ENCODE measurements around the gene TTLL11. TPM values are rescaled to one million over a fixed set of nuclear protein-coding genes. Genes with fewer than 3 reads are reported as not detected.

Gene TTLL11
- total RNA-seq, 1 experiment from 2014 or later: 13.6 TPM

DNA sequence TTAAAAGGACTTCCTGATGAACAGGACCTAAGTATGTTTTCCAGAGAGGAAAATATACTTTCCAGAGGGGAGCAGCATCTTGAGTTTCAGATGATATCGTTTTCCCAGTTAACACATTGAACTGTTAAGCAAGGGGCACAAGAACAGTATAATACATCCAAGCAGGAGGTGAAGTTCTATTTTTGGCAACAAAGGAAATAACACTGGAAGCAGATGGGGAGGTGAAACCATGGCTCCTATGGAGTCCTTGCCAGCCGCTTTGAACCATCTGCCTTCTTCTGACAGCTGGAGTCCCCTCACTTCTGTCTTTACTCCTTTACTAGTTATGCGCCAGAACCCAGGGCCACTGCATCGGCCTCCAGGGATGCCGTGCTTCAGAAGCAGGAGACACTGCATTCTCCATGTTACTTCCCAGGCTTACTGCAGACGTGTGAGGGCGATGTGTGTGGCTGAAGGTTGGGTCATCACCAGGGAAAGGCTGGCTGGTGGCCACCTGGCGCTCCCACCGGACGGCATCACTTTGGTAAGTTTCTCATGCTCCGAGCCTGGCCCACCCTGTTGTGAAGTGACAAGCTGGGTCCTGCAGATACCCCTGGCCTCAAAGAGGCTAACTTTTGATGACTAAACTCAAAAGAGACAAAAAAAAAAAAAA is 77.8 kb downstream of the TTLL11 start:
- H3K27ac Mint-ChIP-seq (ENCODE audit: low read depth, unreplicated experiment): no peak overlapping the region
- H3K4me3 Mint-ChIP-seq (ENCODE audit: unreplicated experiment): no peak overlapping the region
- no peaks in the 10 kb centered on the region for H3K4me1 Mint-ChIP-seq (ENCODE audit: insufficient read depth, unreplicated experiment)
- H3K27me3 Mint-ChIP-seq (ENCODE audit: insufficient read depth, unreplicated experiment): no peaks in the 10 kb centered on the region
- no peaks in the 10 kb centered on the region for H3K36me3 Mint-ChIP-seq (ENCODE audit: insufficient read depth, unreplicated experiment)
- BruUV-seq (replicated peaks): no TSS peak
- TF ChIP-seq, protein P1, sequence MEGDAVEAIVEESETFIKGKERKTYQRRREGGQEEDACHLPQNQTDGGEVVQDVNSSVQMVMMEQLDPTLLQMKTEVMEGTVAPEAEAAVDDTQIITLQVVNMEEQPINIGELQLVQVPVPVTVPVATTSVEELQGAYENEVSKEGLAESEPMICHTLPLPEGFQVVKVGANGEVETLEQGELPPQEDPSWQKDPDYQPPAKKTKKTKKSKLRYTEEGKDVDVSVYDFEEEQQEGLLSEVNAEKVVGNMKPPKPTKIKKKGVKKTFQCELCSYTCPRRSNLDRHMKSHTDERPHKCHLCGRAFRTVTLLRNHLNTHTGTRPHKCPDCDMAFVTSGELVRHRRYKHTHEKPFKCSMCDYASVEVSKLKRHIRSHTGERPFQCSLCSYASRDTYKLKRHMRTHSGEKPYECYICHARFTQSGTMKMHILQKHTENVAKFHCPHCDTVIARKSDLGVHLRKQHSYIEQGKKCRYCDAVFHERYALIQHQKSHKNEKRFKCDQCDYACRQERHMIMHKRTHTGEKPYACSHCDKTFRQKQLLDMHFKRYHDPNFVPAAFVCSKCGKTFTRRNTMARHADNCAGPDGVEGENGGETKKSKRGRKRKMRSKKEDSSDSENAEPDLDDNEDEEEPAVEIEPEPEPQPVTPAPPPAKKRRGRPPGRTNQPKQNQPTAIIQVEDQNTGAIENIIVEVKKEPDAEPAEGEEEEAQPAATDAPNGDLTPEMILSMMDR (IDR thresholded peaks at IDR 0.05; ENCODE audit: unreplicated experiment): no peak
- no peaks in the 10 kb centered on the region for H3K9me3 Mint-ChIP-seq (ENCODE audit: unreplicated experiment)
- POLR2A ChIA-PET: interaction anchor here (0.6 kb wide), 1 partner anchor 348 kb away, joined by 3 read pairs; no protein-coding TSS in a partner anchor
- CTCF ChIA-PET: interaction anchor here (0.5 kb wide), 1 partner anchor 26 kb away, joined by 3 read pairs; no protein-coding TSS in a partner anchor
- intact Hi-C loops (cut with micrococcal nuclease): no loop called here
- no peak for DNase-seq (ENCODE audit: unreplicated experiment)

DNA sequence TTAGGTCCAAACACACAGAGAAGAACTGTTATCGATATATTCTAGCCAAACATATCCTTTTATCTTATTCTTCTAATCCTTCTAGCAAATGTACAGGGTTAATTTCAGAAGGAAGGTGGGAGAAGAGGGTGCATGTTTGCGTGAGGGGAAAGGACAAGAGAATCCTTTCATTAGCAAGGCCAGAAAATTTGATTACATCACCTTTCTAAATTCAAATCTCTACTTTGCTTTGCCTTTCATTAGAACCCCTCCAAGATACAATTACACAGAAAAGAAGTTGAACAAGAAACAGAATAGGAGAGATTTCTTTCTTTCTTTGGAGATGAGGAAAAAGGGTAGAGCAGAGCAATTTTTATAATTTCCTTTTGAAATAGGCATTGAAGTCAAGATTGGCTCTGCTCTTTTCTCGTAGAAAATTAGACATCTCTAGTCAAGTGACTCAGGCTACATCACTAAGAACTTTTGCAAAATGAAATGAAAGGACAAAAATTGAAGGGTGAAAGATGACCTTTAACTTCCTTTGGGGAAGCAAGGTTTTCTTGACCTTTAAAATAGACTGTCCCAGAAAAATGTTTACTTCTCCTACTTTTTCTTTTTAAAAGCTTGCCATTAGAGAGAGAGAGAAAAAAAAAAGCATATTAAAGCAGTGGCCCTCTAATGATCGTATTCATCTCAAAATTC is 81.2 kb downstream of the TTLL11 start:
- BruUV-seq (replicated peaks): no TSS peak
- CTCF ChIA-PET: interaction anchor here (0.6 to 1.1 kb wide), 2 partner anchors 23 to 325 kb away, joined by 3 to 4 read pairs; no protein-coding TSS in a partner anchor
- no peak overlapping the region for H3K4me3 Mint-ChIP-seq (ENCODE audit: unreplicated experiment)

DNA sequence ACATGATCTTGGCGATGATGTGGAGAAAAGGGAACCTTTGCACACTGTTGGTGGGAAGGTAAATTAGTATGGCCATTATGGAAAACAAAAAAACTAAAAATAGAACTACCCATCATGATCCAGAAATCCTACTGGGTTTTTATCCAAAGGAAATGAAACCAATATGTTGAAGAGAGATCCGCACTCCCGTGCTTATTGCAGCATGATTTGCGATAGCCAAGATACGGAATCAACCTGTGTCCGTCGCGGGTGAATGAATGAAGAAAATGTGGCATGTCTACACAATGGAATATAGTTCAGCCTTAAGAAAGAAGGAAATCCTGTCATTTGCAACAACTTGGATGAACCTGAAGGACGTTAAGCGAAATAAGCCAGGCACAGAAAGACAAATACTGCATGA is 84.5 kb downstream of the TTLL11 start:
- TF ChIP-seq, protein P1 (IDR thresholded peaks at IDR 0.05; ENCODE audit: unreplicated experiment): no peak
- POLR2A ChIA-PET: no interaction called here
- CTCF ChIA-PET: interaction anchor here (0.8 kb wide), 2 partner anchors 255 to 487 kb away, joined by 3 read pairs; no protein-coding TSS in a partner anchor
- no TSS peak for BruUV-seq (replicated peaks)
- no peak for DNase-seq (ENCODE audit: unreplicated experiment)
- Mint-ChIP-seq H3K4me3 (ENCODE audit: unreplicated experiment) (no peak overlapping the region), H3K27ac (ENCODE audit: low read depth, unreplicated experiment) (no peak overlapping the region), H3K27me3 (ENCODE audit: insufficient read depth, unreplicated experiment) (no peaks in the 10 kb centered on the region), H3K4me1 (ENCODE audit: insufficient read depth, unreplicated experiment) (no peaks in the 10 kb centered on the region), H3K9me3 (ENCODE audit: unreplicated experiment) (no peaks in the 10 kb centered on the region), H3K36me3 (ENCODE audit: insufficient read depth, unreplicated experiment) (peaks cover 7% of the 10 kb centered on the region)
- intact Hi-C loops (cut with micrococcal nuclease): loop anchor here (5.0 kb wide), 1 partner anchor 321 kb away; no protein-coding TSS in a partner anchor

More for the DNA sequence above, 81.2 kb downstream of the TTLL11 start:
- no peak for DNase-seq (ENCODE audit: unreplicated experiment)
- H3K9me3 Mint-ChIP-seq (ENCODE audit: unreplicated experiment): no peaks in the 10 kb centered on the region
- TF ChIP-seq, protein P1 (IDR thresholded peaks at IDR 0.05; ENCODE audit: unreplicated experiment): no peak
- no peaks in the 10 kb centered on the region for H3K4me1 Mint-ChIP-seq (ENCODE audit: insufficient read depth, unreplicated experiment)
- H3K36me3 Mint-ChIP-seq (ENCODE audit: insufficient read depth, unreplicated experiment): no peaks in the 10 kb centered on the region
- H3K27me3 Mint-ChIP-seq (ENCODE audit: insufficient read depth, unreplicated experiment): no peaks in the 10 kb centered on the region
- intact Hi-C loops (cut with micrococcal nuclease): no loop called here
- H3K27ac Mint-ChIP-seq (ENCODE audit: low read depth, unreplicated experiment): no peak overlapping the region
- POLR2A ChIA-PET: no interaction called here

DNA sequence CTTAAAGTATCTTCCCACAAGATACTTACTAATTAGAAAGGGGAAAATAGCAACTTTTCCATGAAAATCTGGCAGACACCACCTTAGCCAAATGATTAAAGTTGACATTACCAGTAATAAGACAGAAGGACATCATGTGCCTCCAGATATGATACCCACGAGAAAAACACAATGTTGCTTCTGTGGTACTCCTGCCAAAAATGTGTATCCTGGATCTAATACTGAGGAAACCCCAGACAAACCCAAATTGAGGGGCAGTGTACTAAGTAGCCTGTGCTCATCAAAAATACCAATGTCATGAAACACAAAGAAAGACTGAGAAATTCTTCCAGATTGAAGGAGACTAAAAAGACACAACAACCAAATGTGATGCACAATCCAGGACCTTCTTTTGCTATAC is 85.3 kb downstream of the TTLL11 start:
- ChIA-PET POLR2A (no interaction called here), CTCF (interaction anchor here (0.8 to 1.2 kb wide), 2 partner anchors 29 to 254 kb away, joined by 3 read pairs; no protein-coding TSS in a partner anchor)
- H3K27ac Mint-ChIP-seq (ENCODE audit: low read depth, unreplicated experiment): no peak overlapping the region
- no peak for DNase-seq (ENCODE audit: unreplicated experiment)
- peaks cover 7% of the 10 kb centered on the region for H3K36me3 Mint-ChIP-seq (ENCODE audit: insufficient read depth, unreplicated experiment)
- H3K4me3 Mint-ChIP-seq (ENCODE audit: unreplicated experiment): no peak overlapping the region
- intact Hi-C loops (cut with micrococcal nuclease): loop anchor here (5.0 kb wide), 1 partner anchor 321 kb away; no protein-coding TSS in a partner anchor
- no TSS peak for BruUV-seq (replicated peaks)
- no peaks in the 10 kb centered on the region for H3K27me3 Mint-ChIP-seq (ENCODE audit: insufficient read depth, unreplicated experiment)
- H3K9me3 Mint-ChIP-seq (ENCODE audit: unreplicated experiment): no peaks in the 10 kb centered on the region
- TF ChIP-seq, protein P1 (IDR thresholded peaks at IDR 0.05; ENCODE audit: unreplicated experiment): no peak
- no peaks in the 10 kb centered on the region for H3K4me1 Mint-ChIP-seq (ENCODE audit: insufficient read depth, unreplicated experiment)
